Posterior cingulate gyrus (tissue), 11 donors: ENCODE data around the gene TPST1.
"Not testable (repeated sequence)": the region's sequence is repeated elsewhere in the genome, so short reads cannot be mapped to it uniquely, and the experiment has no call there.

Experiments
- DNase-seq, 10 donors: peaks; one replicate each; pipeline versions ENCODE4 v3.0.0 to v3.0.0-alpha.2; 2020 to 2021; ENCODE audit warnings: mixed read lengths in 3 of 10
- intact Hi-C: fragments of 100-400 bp; cut with DNase I; formaldehyde crosslinking; loops from one replicate; pipeline ENCODE4 v1.15.1; 2023

TPST1 gene

GRCh38 chr7:66204822-66205740 is at the start of gene TPST1:
TSS of gene TPST1 (plus strand) at chr7:66205334. CDS start at chr7:66240426, 35,092 bp downstream.
- DNase-seq, result peak; percentile 91 to 99 (median 94)
- intact Hi-C loops, result loop anchor here (10.0 kb wide), 1 partner anchor 290 kb away; no protein-coding TSS in a partner anchor

- DNase-seq, intact Hi-C loops: not testable (repeated sequence)
These were observed 49.1 kb upstream of the TPST1 start for GRCh38 chr7:66156035-66156434.

- intact Hi-C loops, result no loop called here
- DNase-seq, result no peak
These were observed 48.1 kb upstream of the TPST1 start for GRCh38 chr7:66157060-66157459.

- DNase-seq, result no peak
- intact Hi-C loops, result no loop called here
These were observed 42.5 kb upstream of the TPST1 start for GRCh38 chr7:66162622-66163021.

GRCh38 chr7:66163186-66163610 is 41.9 kb upstream of the TPST1 start:
- intact Hi-C loops, result no loop called here
- DNase-seq, result no peak

- intact Hi-C loops, result no loop called here
- no peak for DNase-seq
These were observed 40.8 kb upstream of the TPST1 start for GRCh38 chr7:66164356-66164755.

- intact Hi-C loops, result no loop called here
- no peak for DNase-seq
These were observed 37.3 kb upstream of the TPST1 start for GRCh38 chr7:66167773-66168387.

- no peak for DNase-seq
- intact Hi-C loops, result no loop called here
These were observed 35.5 kb upstream of the TPST1 start for GRCh38 chr7:66169616-66170015.

GRCh38 chr7:66170309-66171231 is 34.6 kb upstream of the TPST1 start:
- no peak for DNase-seq
- intact Hi-C loops, result no loop called here

- DNase-seq, intact Hi-C loops: not testable (repeated sequence)
These were observed 32.4 kb upstream of the TPST1 start for GRCh38 chr7:66172536-66173401.

- intact Hi-C loops, result no loop called here
- DNase-seq, result no peak
These were observed 31.3 kb upstream of the TPST1 start for GRCh38 chr7:66173856-66174255.

GRCh38 chr7:66175006-66175405 is 30.1 kb upstream of the TPST1 start:
- intact Hi-C loops, DNase-seq: not testable (repeated sequence)

- intact Hi-C loops, result no loop called here
These were observed 28.2 kb upstream of the TPST1 start for GRCh38 chr7:66176914-66177313.

GRCh38 chr7:66178258-66178657 is 26.9 kb upstream of the TPST1 start:
- intact Hi-C loops, result no loop called here

More at GRCh38 chr7:66176914-66177313, 28.2 kb upstream of the TPST1 start:
- no peak for DNase-seq

GRCh38 chr7:66181329-66181728 is 23.8 kb upstream of the TPST1 start:
- intact Hi-C loops, result no loop called here
- DNase-seq, result no peak

More at GRCh38 chr7:66178258-66178657, 26.9 kb upstream of the TPST1 start:
- DNase-seq, result no peak

- intact Hi-C loops, result no loop called here
- no peak for DNase-seq
These were observed 23.3 kb upstream of the TPST1 start for GRCh38 chr7:66181845-66182244.

GRCh38 chr7:66182920-66183319 is 22.2 kb upstream of the TPST1 start:
- intact Hi-C loops, result no loop called here
- DNase-seq, result no peak

GRCh38 chr7:66183700-66184099 is 21.4 kb upstream of the TPST1 start:
- intact Hi-C loops, result no loop called here
- DNase-seq, result no peak

- intact Hi-C loops, result no loop called here
These were observed 19.4 kb upstream of the TPST1 start for GRCh38 chr7:66185680-66186187.

More at GRCh38 chr7:66185680-66186187, 19.4 kb upstream of the TPST1 start:
- DNase-seq, result no peak
